HEK293 (cell line): ENCODE data around the gene MELTF.

Source experiments
- CTCF ChIP-seq: fragments of 450-650 bp; formaldehyde crosslinking; IDR thresholded peaks from 2 replicates; pipeline ENCODE4 v1.5.1; 2016; ENCODE audit warnings: missing biosample characterization, missing genetic modification characterization
- TSHZ1 ChIP-seq: fragments of 450-650 bp; formaldehyde crosslinking; IDR thresholded peaks from 2 replicates; pipeline ENCODE4 v1.5.1; 2016; ENCODE audit warnings: missing biosample characterization, missing genetic modification characterization, borderline replicate concordance
- ZBTB11 ChIP-seq: fragments of 450-650 bp; formaldehyde crosslinking; conservative IDR thresholded peaks from 2 replicates; pipeline ENCODE4 v1.5.1; 2016; ENCODE audit warnings: low read depth, missing biosample characterization, missing genetic modification characterization
- ZNF248 ChIP-seq: fragments of 450-650 bp; formaldehyde crosslinking; IDR thresholded peaks from 2 replicates; pipeline ENCODE4 v1.5.1; 2017; ENCODE audit warnings: missing biosample characterization, missing genetic modification characterization
- ZNF837 ChIP-seq: fragments of 450-650 bp; formaldehyde crosslinking; IDR thresholded peaks from 2 replicates; pipeline ENCODE4 v1.5.1; 2016; ENCODE audit warnings: missing biosample characterization, missing genetic modification characterization

GRCh38 chr3:197064771-197065170 lies 35.2 kb upstream of the MELTF start:
- no peak for TF ChIP-seq TSHZ1 (tag by site-specific recombination)
- TF ChIP-seq CTCF (tag by site-specific recombination): no peak
- TF ChIP-seq ZNF837: no peak
- no peak for TF ChIP-seq ZBTB11 (tag by site-specific recombination)
- TF ChIP-seq ZNF248: no peak
